Muscle layer of colon (tissue), 2 donors: ENCODE measurements around the gene HACE1.

Source experiments
- H3K27ac ChIP-seq: one replicate; pipeline ENCODE4 v1.7.0; 2013; ENCODE audit warnings: low read depth, mild to moderate bottlenecking, low read length, moderate library complexity
- H3K27me3 ChIP-seq, 2 donors: one replicate each; pipeline ENCODE4 v1.7.0; 2013; ENCODE audit warnings: low read length in 2 of 2, mild to moderate bottlenecking in 2 of 2; ENCODE audit not compliant: insufficient read depth in 2 of 2, control insufficient read depth in 1 of 2
- H3K36me3 ChIP-seq: one replicate; pipeline ENCODE4 v1.7.0; 2013; ENCODE audit warnings: mild to moderate bottlenecking, low read length; ENCODE audit not compliant: insufficient read depth
- H3K4me1 ChIP-seq: one replicate; pipeline ENCODE4 v1.7.0; 2013; ENCODE audit warnings: mild to moderate bottlenecking, low read length; ENCODE audit not compliant: insufficient read depth
- H3K4me3 ChIP-seq, 2 donors: one replicate each; pipeline ENCODE4 v1.7.0; 2013; ENCODE audit warnings: low read length in 2 of 2, low read depth in 1 of 2, mild to moderate bottlenecking in 1 of 2, moderate library complexity in 1 of 2
- H3K9ac ChIP-seq: one replicate; pipeline ENCODE4 v1.7.0; 2013; ENCODE audit warnings: low read length
- H3K9me3 ChIP-seq: one replicate; pipeline ENCODE4 v1.7.0; 2013; ENCODE audit warnings: mild to moderate bottlenecking, low read length
- donor health status: abdominal sarcoma.
- donor health status: Adenocarcinoma of cecum.

HACE1 gene

GRCh38 chr6:104702126-104702841, 157.4 kb downstream of the HACE1 start:
- Histone ChIP-seq H3K27ac (no peak overlapping the region), H3K36me3 (no peaks in the 10 kb centered on the region), H3K4me1 (no peaks in the 10 kb centered on the region), H3K9ac (no peak overlapping the region), H3K9me3 (no peaks in the 10 kb centered on the region), H3K4me3 (no peak overlapping the region), H3K27me3 (no peaks in the 10 kb centered on the region)

- Histone ChIP-seq H3K9me3 (no peaks in the 10 kb centered on the region), H3K27me3 (no peaks in the 10 kb centered on the region), H3K4me3 (no peak overlapping the region), H3K9ac (no peak overlapping the region), H3K27ac (no peak overlapping the region), H3K36me3 (no peaks in the 10 kb centered on the region), H3K4me1 (no peaks in the 10 kb centered on the region)
Observed at GRCh38 chr6:104700371-104701185, 159.1 kb downstream of the HACE1 start.

- Histone ChIP-seq H3K9ac (no peak overlapping the region), H3K4me1 (no peaks in the 10 kb centered on the region), H3K27me3 (no peaks in the 10 kb centered on the region), H3K9me3 (no peaks in the 10 kb centered on the region), H3K27ac (no peak overlapping the region), H3K36me3 (no peaks in the 10 kb centered on the region), H3K4me3 (no peak overlapping the region)
Observed at GRCh38 chr6:104699593-104700329, 160.0 kb downstream of the HACE1 start.

- H3K27ac ChIP-seq = no peak overlapping the region
- H3K9me3 ChIP-seq = no peaks in the 10 kb centered on the region
- no peak overlapping the region for H3K4me3 ChIP-seq
- H3K36me3 ChIP-seq = no peaks in the 10 kb centered on the region
- H3K9ac ChIP-seq = no peak overlapping the region
- H3K4me1 ChIP-seq = no peaks in the 10 kb centered on the region
- no peaks in the 10 kb centered on the region for H3K27me3 ChIP-seq
Observed at GRCh38 chr6:104698979-104699378, 160.7 kb downstream of the HACE1 start.

- Histone ChIP-seq H3K27ac (no peak overlapping the region), H3K4me3 (no peak overlapping the region), H3K27me3 (no peaks in the 10 kb centered on the region), H3K9ac (no peak overlapping the region), H3K9me3 (no peaks in the 10 kb centered on the region), H3K4me1 (no peaks in the 10 kb centered on the region), H3K36me3 (no peaks in the 10 kb centered on the region)
Observed at GRCh38 chr6:104692008-104692407, 167.7 kb downstream of the HACE1 start.

GRCh38 chr6:104689551-104690205, 170.0 kb downstream of the HACE1 start:
- H3K36me3 ChIP-seq = no peaks in the 10 kb centered on the region
- H3K9me3 ChIP-seq = no peaks in the 10 kb centered on the region
- no peak overlapping the region for H3K9ac ChIP-seq
- H3K27ac ChIP-seq = no peak overlapping the region
- H3K4me3 ChIP-seq = no peak overlapping the region
- H3K27me3 ChIP-seq = no peaks in the 10 kb centered on the region
- H3K4me1 ChIP-seq = no peaks in the 10 kb centered on the region

- Histone ChIP-seq H3K4me1 (no peaks in the 10 kb centered on the region), H3K4me3 (no peak overlapping the region), H3K27ac (no peak overlapping the region), H3K36me3 (no peaks in the 10 kb centered on the region), H3K9ac (no peak overlapping the region), H3K27me3 (no peaks in the 10 kb centered on the region), H3K9me3 (no peaks in the 10 kb centered on the region)
Observed at GRCh38 chr6:104688283-104688969, 171.3 kb downstream of the HACE1 start.

- Histone ChIP-seq H3K4me1 (no peaks in the 10 kb centered on the region), H3K27me3 (no peaks in the 10 kb centered on the region), H3K36me3 (no peaks in the 10 kb centered on the region), H3K4me3 (no peak overlapping the region), H3K27ac (no peak overlapping the region), H3K9ac (no peak overlapping the region), H3K9me3 (no peaks in the 10 kb centered on the region)
Observed at GRCh38 chr6:104686550-104687175, 173.1 kb downstream of the HACE1 start.

GRCh38 chr6:104685871-104686549, 173.7 kb downstream of the HACE1 start:
- H3K27ac ChIP-seq = no peak overlapping the region

GRCh38 chr6:104684911-104685415, 174.8 kb downstream of the HACE1 start:
- no peak overlapping the region for H3K9ac ChIP-seq
- no peaks in the 10 kb centered on the region for H3K27me3 ChIP-seq
- no peaks in the 10 kb centered on the region for H3K9me3 ChIP-seq
- no peak overlapping the region for H3K4me3 ChIP-seq
- H3K36me3 ChIP-seq = no peaks in the 10 kb centered on the region
- no peaks in the 10 kb centered on the region for H3K4me1 ChIP-seq
- no peak overlapping the region for H3K27ac ChIP-seq

More at GRCh38 chr6:104685871-104686549, 173.7 kb downstream of the HACE1 start:
- Histone ChIP-seq H3K4me1 (no peaks in the 10 kb centered on the region), H3K9me3 (no peaks in the 10 kb centered on the region), H3K9ac (no peak overlapping the region), H3K27me3 (no peaks in the 10 kb centered on the region), H3K4me3 (no peak overlapping the region), H3K36me3 (no peaks in the 10 kb centered on the region)
